NCI-H1694 (cell line): ENCODE data around the gene SMIM12.
"Not testable (repeated sequence)": the region's sequence is repeated elsewhere in the genome, so short reads cannot be mapped to it uniquely, and the experiment has no call there.

ENCODE experiments used
- DNase-seq: peaks from one replicate; lab custom pipeline; 2025; lab: John Stamatoyannopoulos, UW

Gene SMIM12

GRCh38 chr1:34843392-34844251 is 15.9 kb downstream of the SMIM12 start:
- DNase-seq = no peak

DNA sequence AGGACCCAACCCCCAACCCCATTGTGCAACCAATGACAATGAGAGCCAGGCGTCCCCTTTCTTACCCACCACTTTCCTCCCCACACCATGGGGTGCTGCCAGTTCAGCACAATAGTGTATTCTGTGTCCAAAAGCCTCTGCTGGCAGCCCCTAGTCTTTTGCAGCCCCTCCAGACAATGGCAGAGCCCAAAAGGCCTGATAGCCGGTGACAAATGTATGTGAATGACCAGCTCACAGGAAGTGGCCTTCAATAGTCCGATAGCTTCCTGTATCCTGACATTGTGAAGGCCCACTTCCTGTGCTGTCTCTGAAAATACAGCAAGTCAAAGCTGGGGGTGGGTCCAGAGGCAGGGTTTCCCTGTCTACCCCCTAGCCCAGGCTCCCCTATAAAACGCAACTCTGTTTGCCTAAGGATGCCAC is 16.6 kb downstream of the SMIM12 start:
- no peak for DNase-seq

DNA sequence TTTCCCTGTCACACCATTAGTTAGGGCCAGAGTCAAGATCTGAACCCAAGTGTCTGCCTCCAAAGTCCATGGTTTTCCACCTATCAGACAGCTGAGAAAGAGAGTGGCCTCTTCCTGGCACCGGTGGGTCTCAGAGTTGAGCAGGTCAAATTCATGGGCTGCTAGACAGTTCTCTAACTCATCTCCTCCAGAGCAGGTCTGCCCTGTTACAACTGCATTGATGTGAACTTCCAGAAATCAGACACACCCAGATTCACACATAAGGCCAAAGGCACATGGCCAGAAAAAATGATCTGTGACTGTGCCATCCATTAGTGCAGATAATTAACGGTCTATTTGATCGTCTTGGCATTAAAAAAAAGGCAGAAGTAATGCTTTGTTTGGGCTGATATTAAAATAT is 17.5 kb downstream of the SMIM12 start:
- no peak for DNase-seq

DNA sequence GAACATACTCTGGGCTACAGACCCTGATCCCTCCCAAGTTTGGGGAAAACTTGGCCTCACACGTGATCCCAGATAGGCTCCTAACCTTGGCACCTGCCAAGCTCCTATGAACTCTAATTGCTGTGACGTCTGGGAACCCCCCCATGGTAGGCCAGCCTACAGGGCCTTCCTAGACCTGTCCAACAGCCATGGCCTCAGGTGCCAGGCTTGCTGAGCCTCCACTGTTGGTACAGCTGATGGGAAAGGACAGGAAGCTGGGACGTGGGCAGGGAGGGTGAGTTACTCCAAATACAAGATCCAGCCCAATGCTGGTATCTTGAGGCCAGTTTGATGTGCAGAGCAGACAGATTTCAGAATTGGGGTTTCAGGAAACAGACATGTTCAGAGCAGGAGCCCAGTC is 19.1 kb downstream of the SMIM12 start:
- DNase-seq = no peak

- DNase-seq = no peak
These were observed 19.8 kb downstream of the SMIM12 start for GRCh38 chr1:34839526-34840305.

DNA sequence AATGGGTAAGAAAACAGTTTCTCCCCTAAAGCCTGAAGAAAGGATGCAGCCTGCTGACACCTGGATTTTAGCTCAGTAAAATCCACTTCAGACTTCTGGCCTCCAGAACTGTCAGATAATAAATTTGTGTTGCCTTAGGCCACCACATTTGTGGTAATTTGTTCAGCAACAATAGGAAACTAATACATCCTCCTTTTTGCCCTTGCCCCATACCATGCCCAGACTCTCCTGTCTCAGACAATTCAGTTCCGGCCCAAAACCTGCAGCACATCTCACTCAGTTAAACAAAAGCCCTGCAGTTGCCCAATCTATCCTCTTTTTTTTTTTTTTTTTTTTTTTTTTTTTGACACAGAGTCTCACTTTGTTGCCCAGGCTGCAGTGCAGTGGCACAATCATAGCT is 25.8 kb downstream of the SMIM12 start:
- DNase-seq = no peak

DNA sequence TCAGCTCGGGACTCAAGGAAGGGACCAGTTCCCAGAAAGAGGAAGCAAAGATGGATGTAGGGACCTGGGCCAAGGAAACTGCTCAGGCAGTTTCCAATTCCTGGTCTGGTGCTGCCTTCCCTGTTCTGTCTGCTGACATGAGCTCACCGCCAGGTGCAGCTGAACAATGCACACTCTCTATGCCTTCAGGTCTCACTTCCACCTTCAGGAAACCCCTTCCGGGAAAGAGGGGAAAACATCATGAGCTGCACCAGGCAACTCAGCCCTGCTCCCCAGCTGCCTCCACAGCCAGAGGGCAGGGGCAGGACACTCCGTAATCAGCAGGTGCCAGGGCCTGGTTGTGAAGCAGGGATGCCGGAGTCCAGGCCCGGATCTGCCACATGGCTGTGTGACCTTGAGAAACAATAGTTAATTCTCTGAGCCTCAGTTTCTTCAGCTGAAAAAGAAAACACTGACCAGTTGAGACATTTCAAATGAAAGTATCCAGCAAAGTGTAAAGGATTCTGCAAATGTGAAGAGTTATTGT is 27.8 kb downstream of the SMIM12 start:
- DNase-seq = no peak

GRCh38 chr1:34829250-34829649 is 30.3 kb downstream of the SMIM12 start:
- no peak for DNase-seq

GRCh38 chr1:34828611-34829010 is 30.9 kb downstream of the SMIM12 start:
- no peak for DNase-seq

DNA sequence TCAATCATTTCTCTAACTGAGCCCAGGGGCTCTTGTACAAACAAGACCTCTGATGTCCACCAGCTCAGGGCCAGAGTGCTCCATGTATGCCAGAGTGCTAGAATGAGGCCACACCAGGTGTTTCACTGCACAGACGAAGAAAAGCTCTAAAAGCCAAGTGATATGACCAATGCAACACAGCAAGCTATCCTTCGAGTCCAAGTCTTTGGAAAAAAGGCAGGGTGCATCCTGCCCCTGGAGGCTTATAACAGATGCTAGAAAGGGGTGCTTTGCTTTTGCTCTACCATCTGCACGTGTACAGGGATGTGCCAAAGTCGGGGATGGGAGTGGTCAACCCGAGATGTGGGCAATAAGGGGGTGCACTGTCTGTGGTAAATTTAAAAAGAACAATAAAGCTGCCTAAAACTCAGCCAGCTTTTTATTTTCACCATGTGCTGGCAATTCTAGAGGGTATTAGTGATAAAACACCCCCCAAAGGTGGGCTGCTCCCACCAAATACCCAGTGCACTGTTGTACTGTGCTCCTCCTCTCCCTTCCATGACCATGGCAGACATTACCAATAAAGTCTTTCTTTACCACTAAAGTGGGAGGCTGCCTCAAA is 32.1 kb downstream of the SMIM12 start:
- no peak for DNase-seq

- DNase-seq = no peak
These were observed 34.0 kb downstream of the SMIM12 start for GRCh38 chr1:34825455-34826091.

DNA sequence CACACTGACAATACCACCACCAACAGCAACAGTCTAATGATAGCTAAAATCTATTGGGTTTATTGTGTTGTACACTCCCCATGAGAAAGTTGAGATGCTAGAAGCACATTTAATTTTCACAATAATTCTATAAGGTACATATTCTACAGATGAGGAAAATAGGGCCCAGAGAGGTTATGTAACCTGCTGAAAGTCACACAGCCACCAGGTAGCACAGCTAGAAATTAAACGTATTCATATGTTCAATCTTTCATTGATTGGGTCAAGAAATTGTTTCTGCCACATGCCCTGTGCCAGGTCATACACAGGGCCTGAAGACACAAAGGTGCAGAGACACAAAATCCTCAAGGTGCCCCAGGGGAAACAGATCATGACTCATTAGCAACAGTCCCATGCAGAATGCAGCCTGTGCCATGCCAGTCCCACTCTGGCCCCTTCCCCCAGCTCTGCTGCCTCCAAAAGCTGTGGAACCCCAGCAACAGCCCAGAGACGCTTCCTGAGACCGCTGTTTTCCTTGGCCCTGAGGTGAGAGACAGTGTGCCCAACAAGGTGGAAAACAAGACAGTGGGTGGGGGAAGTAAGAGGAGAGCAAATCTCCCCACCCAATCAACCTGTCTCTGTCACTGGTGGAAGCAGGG is 34.6 kb downstream of the SMIM12 start:
- DNase-seq = no peak

- no peak for DNase-seq
These were observed 37.3 kb downstream of the SMIM12 start for GRCh38 chr1:34822202-34822601.

GRCh38 chr1:34818862-34819261 is 40.7 kb downstream of the SMIM12 start:
- DNase-seq = not testable (repeated sequence)

GRCh38 chr1:34816778-34817177 is 42.8 kb downstream of the SMIM12 start:
- DNase-seq = no peak

- no peak for DNase-seq
These were observed 43.2 kb downstream of the SMIM12 start for GRCh38 chr1:34816332-34816731.

- not testable (repeated sequence) for DNase-seq
These were observed 48.8 kb downstream of the SMIM12 start for GRCh38 chr1:34810781-34811180.

- DNase-seq = no peak
These were observed 51.3 kb downstream of the SMIM12 start for GRCh38 chr1:34808051-34808810.

GRCh38 chr1:34806396-34806795 is 53.2 kb downstream of the SMIM12 start:
- no peak for DNase-seq

GRCh38 chr1:34803770-34804169 is 55.8 kb downstream of the SMIM12 start:
- DNase-seq = no peak
